Measurements from ENCODE around the gene NUP210. TPM values are rescaled to one million over a fixed set of nuclear protein-coding genes. Genes with fewer than 3 reads are reported as not detected.

The NUP210 gene
- total and polyA plus RNA-seq, 2 experiments from 2014 or later = 23.7 to 41.9 TPM

DNA sequence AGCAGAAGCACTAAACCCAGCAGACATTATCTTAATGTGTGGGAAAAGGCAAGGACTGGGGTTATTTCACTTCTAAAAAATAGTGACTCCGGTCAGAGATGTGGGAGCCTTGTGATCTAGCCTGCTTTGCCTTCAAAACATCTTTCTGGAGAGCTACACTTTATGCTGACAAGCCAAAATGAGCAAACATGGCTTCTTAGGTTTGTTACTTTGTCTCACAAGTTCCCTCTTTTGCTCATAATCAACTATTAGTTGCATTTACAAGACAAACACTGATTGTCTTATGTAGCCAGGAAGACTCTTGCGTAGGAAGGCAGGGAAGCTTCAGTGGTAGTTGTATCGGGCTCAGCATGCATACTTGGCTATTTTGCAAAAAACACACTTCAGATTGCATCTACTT is 129.2 kb downstream of the NUP210 start:
- no peaks in the 10 kb centered on the region for H3K9me3 ChIP-seq (ENCODE audit: low read depth)
- H3K27ac ChIP-seq = no peak overlapping the region
- H3K27me3 ChIP-seq = no peaks in the 10 kb centered on the region
- H3K36me3 ChIP-seq = no peaks in the 10 kb centered on the region
- DNase-seq (ENCODE audit: low read depth in 1 of 2, low spot score in 1 of 2) = no peak
- no peak overlapping the region for H3K4me3 ChIP-seq
- H3K4me1 ChIP-seq (ENCODE audit: low read depth) = no peaks in the 10 kb centered on the region
- TF ChIP-seq, protein P1, sequence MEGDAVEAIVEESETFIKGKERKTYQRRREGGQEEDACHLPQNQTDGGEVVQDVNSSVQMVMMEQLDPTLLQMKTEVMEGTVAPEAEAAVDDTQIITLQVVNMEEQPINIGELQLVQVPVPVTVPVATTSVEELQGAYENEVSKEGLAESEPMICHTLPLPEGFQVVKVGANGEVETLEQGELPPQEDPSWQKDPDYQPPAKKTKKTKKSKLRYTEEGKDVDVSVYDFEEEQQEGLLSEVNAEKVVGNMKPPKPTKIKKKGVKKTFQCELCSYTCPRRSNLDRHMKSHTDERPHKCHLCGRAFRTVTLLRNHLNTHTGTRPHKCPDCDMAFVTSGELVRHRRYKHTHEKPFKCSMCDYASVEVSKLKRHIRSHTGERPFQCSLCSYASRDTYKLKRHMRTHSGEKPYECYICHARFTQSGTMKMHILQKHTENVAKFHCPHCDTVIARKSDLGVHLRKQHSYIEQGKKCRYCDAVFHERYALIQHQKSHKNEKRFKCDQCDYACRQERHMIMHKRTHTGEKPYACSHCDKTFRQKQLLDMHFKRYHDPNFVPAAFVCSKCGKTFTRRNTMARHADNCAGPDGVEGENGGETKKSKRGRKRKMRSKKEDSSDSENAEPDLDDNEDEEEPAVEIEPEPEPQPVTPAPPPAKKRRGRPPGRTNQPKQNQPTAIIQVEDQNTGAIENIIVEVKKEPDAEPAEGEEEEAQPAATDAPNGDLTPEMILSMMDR (IDR thresholded peaks at IDR 0.05; ENCODE audit: low read depth, low read length) = no peak

DNA sequence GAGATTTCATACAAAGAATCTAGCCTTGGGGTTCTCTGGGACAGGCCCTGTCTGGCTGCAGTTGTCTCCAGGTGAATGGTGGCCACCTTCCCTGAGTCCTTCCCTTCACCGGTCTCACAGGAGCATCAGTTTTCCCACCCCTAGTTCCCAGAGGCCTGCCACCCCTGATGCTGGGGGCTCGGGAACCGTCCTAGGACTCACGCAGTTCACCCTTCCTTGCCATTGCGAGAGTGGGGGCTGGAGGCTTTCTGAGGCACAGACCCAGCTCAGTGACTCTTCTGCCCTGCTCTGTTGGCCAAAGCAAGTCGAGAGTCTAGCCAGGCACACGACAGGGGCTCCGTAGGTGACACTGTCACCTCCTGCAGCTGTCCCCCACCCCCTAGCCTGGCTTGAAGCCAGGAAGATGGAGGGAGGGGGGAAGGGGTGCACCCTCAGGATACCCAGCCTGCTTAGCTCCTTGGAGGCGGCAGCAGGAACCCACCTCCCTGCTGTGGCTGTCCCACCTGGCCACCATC is 130.3 kb downstream of the NUP210 start:
- no peaks in the 10 kb centered on the region for H3K27me3 ChIP-seq
- no peak overlapping the region for H3K4me3 ChIP-seq
- no peak overlapping the region for H3K27ac ChIP-seq
- H3K36me3 ChIP-seq = no peaks in the 10 kb centered on the region
- DNase-seq (ENCODE audit: low read depth in 1 of 2, low spot score in 1 of 2) = no peak
- H3K9me3 ChIP-seq (ENCODE audit: low read depth) = no peaks in the 10 kb centered on the region
- no peaks in the 10 kb centered on the region for H3K4me1 ChIP-seq (ENCODE audit: low read depth)
- TF ChIP-seq, protein P1 (IDR thresholded peaks at IDR 0.05; ENCODE audit: low read depth, low read length) = no peak

DNA sequence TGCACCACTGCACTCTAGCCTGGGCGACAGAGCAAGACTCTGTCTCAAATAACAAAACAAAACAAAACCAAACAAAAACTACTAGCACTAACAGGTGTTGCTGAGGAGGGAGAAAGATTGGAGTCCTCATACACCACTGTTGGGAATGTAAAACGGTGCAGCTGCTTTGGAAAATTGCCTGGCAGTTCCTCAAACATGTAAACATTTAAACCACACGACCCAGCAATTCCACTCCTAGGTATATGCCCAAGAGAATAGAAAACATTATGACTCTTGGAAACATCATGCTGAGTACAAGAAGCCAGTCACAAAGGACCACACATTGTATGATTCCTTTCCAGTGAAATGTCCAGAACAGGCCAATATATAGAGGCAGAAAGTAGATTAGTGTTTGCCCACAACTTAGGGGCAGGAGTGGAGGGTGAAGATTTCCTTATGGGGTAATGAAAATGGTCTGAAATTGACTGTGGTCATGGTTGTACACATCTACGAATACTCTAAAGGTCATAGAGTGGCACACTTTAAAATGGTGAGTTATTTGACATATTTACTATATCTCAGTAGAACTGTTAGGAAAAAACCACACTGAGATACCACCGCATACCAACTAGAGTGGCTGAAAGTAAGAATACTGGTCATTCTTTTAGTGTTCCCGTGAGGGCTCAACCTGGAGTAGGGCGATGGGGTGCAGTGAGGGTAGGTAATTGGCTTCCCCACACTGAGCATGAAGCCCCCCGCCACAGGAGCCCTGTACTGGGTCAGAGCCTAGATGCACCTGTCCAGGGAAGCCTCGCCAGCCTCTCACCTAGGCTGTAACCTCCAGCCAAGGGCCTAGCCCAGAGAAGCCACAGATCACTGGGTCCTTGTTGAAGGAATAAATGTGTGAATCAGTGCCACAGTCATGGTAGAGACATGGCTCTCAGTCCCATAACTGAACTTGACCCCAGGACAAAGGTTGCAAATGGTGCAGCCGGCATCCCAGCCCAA is 131.1 kb downstream of the NUP210 start:
- H3K27ac ChIP-seq = no peak overlapping the region
- no peaks in the 10 kb centered on the region for H3K36me3 ChIP-seq
- no peaks in the 10 kb centered on the region for H3K4me1 ChIP-seq (ENCODE audit: low read depth)
- no peak for DNase-seq (ENCODE audit: low read depth in 1 of 2, low spot score in 1 of 2)
- no peaks in the 10 kb centered on the region for H3K9me3 ChIP-seq (ENCODE audit: low read depth)
- no peak overlapping the region for H3K4me3 ChIP-seq
- peaks cover 2% of the 10 kb centered on the region for H3K27me3 ChIP-seq
- TF ChIP-seq, protein P1 (IDR thresholded peaks at IDR 0.05; ENCODE audit: low read depth, low read length) = no peak

DNA sequence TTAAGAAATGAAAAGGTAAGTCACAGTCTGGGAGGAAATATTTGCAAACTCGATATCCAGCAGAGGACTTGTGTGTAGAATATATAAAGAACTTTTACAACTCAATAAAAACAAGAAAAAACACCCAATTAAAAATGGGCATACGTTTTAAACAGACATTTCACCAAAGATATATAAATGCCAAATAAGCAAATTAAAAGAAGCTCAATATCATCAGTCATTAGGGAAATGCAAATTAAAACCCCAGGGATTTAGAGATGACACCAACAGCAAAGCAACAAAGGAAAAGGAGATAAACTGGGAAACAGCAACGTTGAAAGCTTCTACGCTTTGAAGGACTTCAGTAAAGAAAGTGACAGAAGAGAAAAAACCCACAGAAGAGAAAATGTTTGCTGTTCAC is 132.3 kb downstream of the NUP210 start:
- no peak for DNase-seq (ENCODE audit: low read depth in 1 of 2, low spot score in 1 of 2)
- Histone ChIP-seq H3K27me3 (peaks cover 10% of the 10 kb centered on the region), H3K27ac (no peak overlapping the region), H3K9me3 (ENCODE audit: low read depth) (no peaks in the 10 kb centered on the region), H3K36me3 (no peaks in the 10 kb centered on the region), H3K4me3 (no peak overlapping the region), H3K4me1 (ENCODE audit: low read depth) (no peaks in the 10 kb centered on the region)
- TF ChIP-seq, protein P1 (IDR thresholded peaks at IDR 0.05; ENCODE audit: low read depth, low read length) = no peak

DNA sequence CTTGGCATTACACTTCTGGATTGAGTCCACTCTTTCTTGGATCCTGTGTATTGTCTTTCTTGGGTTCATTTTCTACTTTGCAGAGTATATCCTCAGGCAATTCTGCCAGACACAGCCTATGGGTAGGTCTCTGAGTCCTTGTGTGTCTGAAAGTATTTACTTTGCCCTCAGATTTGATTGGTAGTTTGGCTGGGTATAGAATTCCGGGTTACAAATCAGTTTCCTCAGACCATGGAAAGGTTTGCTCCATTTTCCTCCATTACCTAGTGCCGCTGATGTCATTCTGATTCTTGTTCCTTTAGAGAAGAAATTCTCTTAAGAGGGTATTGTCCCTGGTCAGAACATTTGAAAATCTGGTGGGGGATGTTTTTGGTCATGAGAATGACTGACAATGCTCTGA is 133.2 kb downstream of the NUP210 start:
- Histone ChIP-seq H3K4me1 (ENCODE audit: low read depth) (no peaks in the 10 kb centered on the region), H3K27ac (no peak overlapping the region), H3K36me3 (no peaks in the 10 kb centered on the region), H3K27me3 (peaks cover 18% of the 10 kb centered on the region), H3K9me3 (ENCODE audit: low read depth) (no peaks in the 10 kb centered on the region), H3K4me3 (no peak overlapping the region)
- no peak for DNase-seq (ENCODE audit: low read depth in 1 of 2, low spot score in 1 of 2)
- TF ChIP-seq, protein P1 (IDR thresholded peaks at IDR 0.05; ENCODE audit: low read depth, low read length) = no peak

Data from cardiac muscle cell (in vitro differentiated cells and primary cell).